Adrenal gland (tissue), 5 donors: ENCODE measurements around the gene CKB.

Experiments
- CTCF ChIP-seq, 6 experiments: fragments of 450-650 bp in 4 of 6; fragments of 200-600 bp in 2 of 6; sonication (generic) in 1 of 6; IDR thresholded peaks; 1 replicate in 5 of 6; 2 replicates in 1 of 6; pipeline versions ENCODE4 v1.5.1 to v1.8.0; 2016 to 2021; ENCODE audit warnings: antibody characterized with exemption in 6 of 6, mild to moderate bottlenecking in 2 of 6, moderate library complexity in 1 of 6
- POLR2A ChIP-seq, 2 donors: fragments of 450-650 bp; IDR thresholded peaks; one replicate each; pipeline ENCODE4 v1.6.1; 2017; ENCODE audit warnings: antibody characterized with exemption in 2 of 2, mild to moderate bottlenecking in 2 of 2, moderate library complexity in 1 of 2
- donor health status: DM: no; HTN: no; CAD: no.

DNA sequence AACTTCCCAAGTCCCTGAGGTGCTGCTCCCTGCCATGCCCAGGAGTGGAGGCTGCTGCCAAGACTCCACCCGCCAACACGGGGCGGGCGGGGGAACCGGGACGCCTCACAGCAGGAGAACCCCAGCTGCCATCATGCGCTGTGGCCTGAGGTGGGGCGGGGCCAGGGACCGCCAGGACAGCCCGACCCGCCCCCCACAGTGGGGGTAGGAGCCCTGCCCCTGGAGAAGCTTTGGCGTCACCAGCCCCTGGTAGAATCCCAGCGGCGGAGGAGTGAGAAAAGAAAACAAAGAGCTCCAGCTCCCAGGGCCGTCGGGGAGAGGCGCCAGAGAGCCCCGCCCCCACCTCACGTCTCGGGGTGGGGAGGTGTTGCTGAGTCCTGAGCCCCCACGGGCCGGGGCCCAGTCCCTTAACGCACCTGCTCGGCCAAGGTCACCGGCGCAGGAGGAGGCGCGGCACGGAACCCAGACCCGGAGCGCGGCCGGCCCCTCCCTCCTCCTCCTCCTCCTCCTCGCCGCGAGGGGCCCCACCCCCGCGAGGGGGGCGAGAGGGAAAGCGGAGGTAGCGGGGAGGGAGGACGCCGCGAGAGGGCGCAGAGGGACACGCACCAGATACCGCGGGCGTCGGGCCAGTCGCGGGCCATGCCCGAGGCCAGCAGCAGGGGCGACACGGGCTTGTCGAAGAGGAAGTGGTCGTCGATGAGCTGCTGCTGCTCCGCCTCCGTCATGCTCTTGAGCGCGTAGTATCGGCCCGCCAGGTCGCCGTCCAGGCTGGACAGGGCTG, 1.8 kb downstream of the CKB start:
- TF ChIP-seq CTCF (IDR thresholded peaks at IDR 0.05) (peak; percentile 37 to 67 (median 56)), POLR2A (IDR thresholded peaks at IDR 0.05) (peak; percentile 33 to 73)
